Gastrocnemius medialis (tissue), 4 donors: ENCODE results near the gene ACTN2. TPM values are rescaled to one million over a fixed set of nuclear protein-coding genes. Genes with fewer than 3 reads are reported as not detected.

Experiments
- ATAC-seq, 2 donors: fragments of 150-250 bp; one replicate each; pipeline ENCODE4 v1.9.1; 2016
- DNase-seq, 2 donors: peaks; one replicate each; pipeline ENCODE4 v3.0.0-alpha.2; 2019
- H3K27ac ChIP-seq, 4 donors: fragments of 200-600 bp; sonication (generic); 1 replicate in 1 of 4; 2 replicates in 3 of 4; pipeline ENCODE4 v1.5.1; 2016 to 2018; ENCODE audit warnings: mild to moderate bottlenecking in 2 of 4, moderate library complexity in 1 of 4
- H3K27me3 ChIP-seq, 3 donors: fragments of 200-600 bp; sonication (generic) in 2 of 3; 1 replicate in 1 of 3; 2 replicates in 2 of 3; pipeline versions ENCODE4 v1.5.1 to v1.6.0; 2016 to 2019; ENCODE audit warnings: mild to moderate bottlenecking in 1 of 3, moderate library complexity in 1 of 3
- H3K36me3 ChIP-seq, 2 donors: fragments of 200-600 bp; sonication (generic) in 1 of 2; one replicate each; pipeline ENCODE4 v1.5.1; 2017 to 2018
- H3K4me1 ChIP-seq, 2 donors: fragments of 200-600 bp; sonication (generic) in 1 of 2; one replicate each; pipeline ENCODE4 v1.5.1; 2016 to 2017; ENCODE audit warnings: mild to moderate bottlenecking in 2 of 2
- H3K4me3 ChIP-seq, 4 donors: fragments of 200-600 bp; sonication (generic) in 3 of 4; 1 replicate in 1 of 4; 2 replicates in 3 of 4; pipeline ENCODE4 v1.5.1; 2016 to 2019; ENCODE audit warnings: mild to moderate bottlenecking in 2 of 4
- H3K9me3 ChIP-seq, 3 donors: fragments of 200-600 bp; sonication (generic) in 2 of 3; 1 replicate in 1 of 3; 2 replicates in 2 of 3; pipeline ENCODE4 v1.5.1; 2016 to 2019
- POLR2A ChIP-seq, 2 donors: fragments of 450-650 bp; IDR thresholded peaks; one replicate each; pipeline ENCODE4 v1.6.1; 2017; ENCODE audit warnings: antibody characterized with exemption in 2 of 2, mild to moderate bottlenecking in 2 of 2, moderate library complexity in 2 of 2
- in situ Hi-C, 4 donors: fragments of 200-750 bp; cut with MboI; loops; one replicate each; pipeline versions ENCODE4 v1.15.0 to v1.8.0; 2017; ENCODE audit warnings: low sequenced_read_pairs in 4 of 4
- intact Hi-C: fragments of 100-400 bp; cut with DNase I; formaldehyde crosslinking; loops from one replicate; pipeline ENCODE4 v1.15.1; 2023; ENCODE audit warnings: low total_unique reads
- total RNA-seq, 4 donors: library from RNA; depleted of rRNA; stranded (reverse); fragments of >200 nt; gene quantifications; one replicate each; pipeline versions ENCODE4 v1.1.0 to v1.2.3, GENCODE V29; 2016
- TF ChIP-seq, protein P1 (sequence below), 5 experiments: fragments of 450-650 bp in 3 of 5; fragments of 200-600 bp in 2 of 5; sonication (generic) in 2 of 5; IDR thresholded peaks in 4 of 5; conservative IDR thresholded peaks in 1 of 5; 1 replicate in 4 of 5; 2 replicates in 1 of 5; pipeline ENCODE4 v1.5.1; 2016 to 2019; ENCODE audit warnings: antibody characterized with exemption in 5 of 5, mild to moderate bottlenecking in 3 of 5, moderate library complexity in 3 of 5

ACTN2 gene
- total RNA-seq, 4 donors from 2014 or later: 503 to 1,706 (median 1,214) TPM

GRCh38 chr1:236794585-236795034 lies 108.3 kb downstream of the ACTN2 start:
- DNase-seq (no peak), ATAC-seq (no peak)
- no peak for TF ChIP-seq POLR2A (IDR thresholded peaks at IDR 0.05)
- TF ChIP-seq, protein P1, sequence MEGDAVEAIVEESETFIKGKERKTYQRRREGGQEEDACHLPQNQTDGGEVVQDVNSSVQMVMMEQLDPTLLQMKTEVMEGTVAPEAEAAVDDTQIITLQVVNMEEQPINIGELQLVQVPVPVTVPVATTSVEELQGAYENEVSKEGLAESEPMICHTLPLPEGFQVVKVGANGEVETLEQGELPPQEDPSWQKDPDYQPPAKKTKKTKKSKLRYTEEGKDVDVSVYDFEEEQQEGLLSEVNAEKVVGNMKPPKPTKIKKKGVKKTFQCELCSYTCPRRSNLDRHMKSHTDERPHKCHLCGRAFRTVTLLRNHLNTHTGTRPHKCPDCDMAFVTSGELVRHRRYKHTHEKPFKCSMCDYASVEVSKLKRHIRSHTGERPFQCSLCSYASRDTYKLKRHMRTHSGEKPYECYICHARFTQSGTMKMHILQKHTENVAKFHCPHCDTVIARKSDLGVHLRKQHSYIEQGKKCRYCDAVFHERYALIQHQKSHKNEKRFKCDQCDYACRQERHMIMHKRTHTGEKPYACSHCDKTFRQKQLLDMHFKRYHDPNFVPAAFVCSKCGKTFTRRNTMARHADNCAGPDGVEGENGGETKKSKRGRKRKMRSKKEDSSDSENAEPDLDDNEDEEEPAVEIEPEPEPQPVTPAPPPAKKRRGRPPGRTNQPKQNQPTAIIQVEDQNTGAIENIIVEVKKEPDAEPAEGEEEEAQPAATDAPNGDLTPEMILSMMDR (IDR thresholded peaks at IDR 0.05 in 4 of 5, conservative IDR thresholded peaks at IDR 0.05 in 1 of 5): no peak
- H3K36me3 ChIP-seq: no peaks in the 10 kb centered on the region
- peak overlapping the region; percentile 79 to 86 (median 84) for H3K4me3 ChIP-seq
- intact Hi-C loops (loop anchor here (1.0 to 10.0 kb wide), 3 partner anchors 107 to 510 kb away; partner anchors contain the start of genes ACTN2, ERO1B and HEATR1), in situ Hi-C loops (loop anchor here in 2 of 4 donors (10.0 to 25.0 kb wide), 3 partner anchors 190 to 510 kb away; partner anchors contain the start of genes ERO1B (in 2 of the 2) and HEATR1 (in 2 of the 2))
- peak overlapping the region; percentile 92 to 94 (median 93) for H3K27ac ChIP-seq
- H3K4me1 ChIP-seq: peaks cover 34 to 37% of the 10 kb centered on the region in 2 donors
- H3K9me3 ChIP-seq: no peaks in the 10 kb centered on the region
- no peaks in the 10 kb centered on the region for H3K27me3 ChIP-seq

DNA sequence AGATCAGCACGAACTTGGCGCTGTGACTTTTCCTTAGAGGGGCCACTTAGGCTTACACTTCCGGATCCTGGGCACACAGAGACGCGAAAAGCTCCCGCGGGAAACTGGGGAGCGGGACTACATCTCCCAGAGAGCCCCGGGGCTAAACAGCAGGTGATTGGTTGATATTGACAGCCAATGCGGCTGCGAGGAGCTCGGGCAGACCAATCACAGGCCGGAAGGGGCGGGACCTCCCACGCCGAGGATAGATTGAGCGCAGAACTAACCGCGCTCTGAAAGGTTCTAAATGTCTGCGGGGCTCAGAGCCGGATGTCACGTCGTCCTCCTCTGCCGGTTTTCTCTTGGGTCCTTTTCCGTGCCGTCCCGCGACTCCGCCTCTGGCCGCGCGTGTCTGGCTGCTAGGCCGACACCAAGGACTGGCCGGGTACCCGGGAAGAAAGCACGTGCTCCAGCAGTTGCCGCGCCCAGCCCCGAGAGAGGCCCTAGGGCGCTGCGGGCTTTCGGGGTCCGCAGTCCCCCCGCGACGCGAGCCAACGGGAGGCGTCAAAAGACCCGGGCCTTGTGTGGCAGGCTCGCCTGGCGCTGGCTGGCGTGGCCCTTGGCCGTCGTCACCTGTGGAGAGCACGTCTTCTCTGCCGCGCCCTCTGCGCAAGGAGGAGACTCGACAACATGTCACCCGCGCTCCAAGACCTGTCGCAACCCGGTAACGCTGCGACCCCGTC lies 108.9 kb downstream of the ACTN2 start, which contains the start of gene MTR:
Gene MTR, plus strand, starts transcription at position 258 of the 722 bp plus-strand sequence. Its CDS starts 412 bp downstream, at position 670.
- H3K4me1 ChIP-seq: peaks cover 39 to 42% of the 10 kb centered on the region in 2 donors
- intact Hi-C loops (loop anchor here (1.0 to 10.0 kb wide), 3 partner anchors 108 to 510 kb away; partner anchors contain the start of genes ACTN2, ERO1B and HEATR1), in situ Hi-C loops (loop anchor here in 2 of 4 donors (10.0 to 25.0 kb wide), 3 partner anchors 190 to 510 kb away; partner anchors contain the start of genes ERO1B (in 2 of the 2) and HEATR1 (in 2 of the 2))

GRCh38 chr1:236795757-236796667 lies 109.7 kb downstream of the ACTN2 start:
- Histone ChIP-seq H3K36me3 (no peaks in the 10 kb centered on the region), H3K4me3 (peak overlapping the region; percentile 79 to 86 (median 84)), H3K4me1 (peaks cover 47 to 50% of the 10 kb centered on the region in 2 donors), H3K27me3 (no peaks in the 10 kb centered on the region), H3K27ac (peak overlapping the region; percentile 92 to 94 (median 93)), H3K9me3 (no peaks in the 10 kb centered on the region)
- in situ Hi-C loops (loop anchor here in 2 of 4 donors (10.0 to 25.0 kb wide), 3 partner anchors 191 to 511 kb away; partner anchors contain the start of genes ERO1B (in 2 of the 2) and HEATR1 (in 2 of the 2)), intact Hi-C loops (loop anchor here (1.0 to 10.0 kb wide), 3 partner anchors 109 to 511 kb away; partner anchors contain the start of genes ACTN2, ERO1B and HEATR1)
- peak; percentile 37 to 51 for ATAC-seq
- no peak for TF ChIP-seq POLR2A (IDR thresholded peaks at IDR 0.05)
- TF ChIP-seq, protein P1 (IDR thresholded peaks at IDR 0.05 in 4 of 5, conservative IDR thresholded peaks at IDR 0.05 in 1 of 5): no peak
- DNase-seq: no peak

More for the DNA sequence above, 108.9 kb downstream of the ACTN2 start, which contains the start of gene MTR:
- ATAC-seq: peak; percentile 96
- Histone ChIP-seq H3K27ac (peak within 1 kb of the TSS; percentile 92 to 94 (median 93)), H3K9me3 (no peaks in the 10 kb centered on the region), H3K36me3 (no peaks in the 10 kb centered on the region), H3K27me3 (no peaks in the 10 kb centered on the region), H3K4me3 (peak within 1 kb of the TSS; percentile 79 to 86 (median 84))
- peak; percentile 99 for DNase-seq
- TF ChIP-seq, protein P1 (IDR thresholded peaks at IDR 0.05 in 4 of 5, conservative IDR thresholded peaks at IDR 0.05 in 1 of 5): no peak
- peak; percentile 89 to 93 for TF ChIP-seq POLR2A (IDR thresholded peaks at IDR 0.05)

- no peaks in the 10 kb centered on the region for H3K27me3 ChIP-seq
- peaks cover 62 to 63% of the 10 kb centered on the region in 2 donors for H3K4me1 ChIP-seq
- peak overlapping the region in 2 of 4 donors; percentile 11 to 27 for H3K4me3 ChIP-seq
- no peaks in the 10 kb centered on the region for H3K9me3 ChIP-seq
- intact Hi-C loops (loop anchor here (5.0 to 10.0 kb wide), 2 partner anchors 112 to 514 kb away; partner anchors contain the start of genes ACTN2 and ERO1B), in situ Hi-C loops (loop anchor here in 2 of 4 donors (10.0 to 25.0 kb wide), 3 partner anchors 194 to 514 kb away; partner anchors contain the start of genes ERO1B (in 2 of the 2) and HEATR1 (in 2 of the 2))
- TF ChIP-seq, protein P1 (IDR thresholded peaks at IDR 0.05 in 4 of 5, conservative IDR thresholded peaks at IDR 0.05 in 1 of 5): no peak
- TF ChIP-seq POLR2A (IDR thresholded peaks at IDR 0.05): no peak
- no peak for ATAC-seq
- no peak for DNase-seq
- H3K36me3 ChIP-seq: no peaks in the 10 kb centered on the region
- H3K27ac ChIP-seq: peak overlapping the region; percentile 92 to 94 (median 93)
These were observed 112.7 kb downstream of the ACTN2 start for GRCh38 chr1:236799001-236799400.
